Kidney capillary endothelial cell (primary cell): ENCODE data around the gene FMNL2.
"Not testable (repeated sequence)": the region's sequence is repeated elsewhere in the genome, so short reads cannot be mapped to it uniquely, and the experiment has no call there.

Source experiments
- DNase-seq: peaks from one replicate; pipeline ENCODE4 v3.0.0-alpha.2; 2018; ENCODE audit warnings: low spot score

FMNL2 gene

DNA sequence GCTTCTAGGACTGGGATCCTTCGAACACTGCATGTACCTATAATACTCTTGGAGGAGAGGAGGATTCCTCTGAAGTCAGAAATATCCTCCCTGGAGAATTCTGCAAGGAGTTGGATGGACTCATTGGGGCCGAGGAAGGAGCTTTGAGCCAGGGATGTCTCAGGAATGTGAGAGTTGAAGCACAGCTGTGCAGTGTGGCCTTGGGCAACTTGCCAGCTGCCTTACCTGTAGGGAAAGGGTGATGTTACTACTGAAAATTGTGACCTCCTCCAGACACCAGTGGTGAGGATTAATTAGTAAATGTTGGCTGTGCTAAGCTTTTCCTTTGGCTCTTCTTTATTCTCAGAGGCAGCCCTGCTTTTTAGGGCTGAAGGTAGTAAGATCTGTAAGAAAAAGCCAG is 41.4 kb downstream of the FMNL2 start:
- DNase-seq, result no peak

DNA sequence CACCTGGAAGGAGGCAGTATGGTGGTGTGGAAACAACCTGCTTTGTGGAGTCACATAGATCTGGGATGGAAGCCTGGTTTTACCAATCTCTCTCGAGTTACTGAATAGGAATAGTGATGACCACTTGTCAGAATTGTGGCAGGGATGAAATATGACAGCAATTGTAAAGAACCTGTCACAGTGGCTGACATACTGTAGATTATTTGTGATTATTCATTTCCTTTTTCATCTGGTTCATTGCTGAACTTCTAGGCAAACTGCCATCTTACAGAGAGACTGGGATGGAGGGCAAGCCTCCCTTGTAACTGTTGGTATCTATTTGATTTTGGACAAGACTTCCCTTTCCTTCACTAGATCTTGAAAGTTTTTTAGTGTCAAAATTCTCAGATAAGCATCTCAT is 42.0 kb downstream of the FMNL2 start:
- no peak for DNase-seq

DNA sequence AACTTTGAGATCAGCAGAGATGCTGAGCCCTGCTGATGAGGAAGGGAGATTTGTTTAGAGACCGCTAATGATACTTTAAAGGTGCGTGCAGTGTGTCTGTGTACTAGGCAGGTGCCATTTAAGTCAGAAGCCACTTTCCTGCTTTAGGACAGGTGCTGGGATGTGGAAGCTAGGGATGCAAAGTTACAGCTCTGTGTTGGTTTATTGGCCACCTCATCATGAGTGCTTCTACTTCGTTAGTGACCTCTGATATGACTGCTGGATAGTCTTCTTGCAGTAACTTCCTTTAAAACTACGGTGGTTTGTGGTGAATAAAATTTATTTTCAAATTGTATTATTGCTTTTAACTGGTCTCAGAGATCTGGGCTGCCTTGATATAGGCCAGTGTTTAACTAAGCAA is 44.1 kb downstream of the FMNL2 start:
- no peak for DNase-seq

DNA sequence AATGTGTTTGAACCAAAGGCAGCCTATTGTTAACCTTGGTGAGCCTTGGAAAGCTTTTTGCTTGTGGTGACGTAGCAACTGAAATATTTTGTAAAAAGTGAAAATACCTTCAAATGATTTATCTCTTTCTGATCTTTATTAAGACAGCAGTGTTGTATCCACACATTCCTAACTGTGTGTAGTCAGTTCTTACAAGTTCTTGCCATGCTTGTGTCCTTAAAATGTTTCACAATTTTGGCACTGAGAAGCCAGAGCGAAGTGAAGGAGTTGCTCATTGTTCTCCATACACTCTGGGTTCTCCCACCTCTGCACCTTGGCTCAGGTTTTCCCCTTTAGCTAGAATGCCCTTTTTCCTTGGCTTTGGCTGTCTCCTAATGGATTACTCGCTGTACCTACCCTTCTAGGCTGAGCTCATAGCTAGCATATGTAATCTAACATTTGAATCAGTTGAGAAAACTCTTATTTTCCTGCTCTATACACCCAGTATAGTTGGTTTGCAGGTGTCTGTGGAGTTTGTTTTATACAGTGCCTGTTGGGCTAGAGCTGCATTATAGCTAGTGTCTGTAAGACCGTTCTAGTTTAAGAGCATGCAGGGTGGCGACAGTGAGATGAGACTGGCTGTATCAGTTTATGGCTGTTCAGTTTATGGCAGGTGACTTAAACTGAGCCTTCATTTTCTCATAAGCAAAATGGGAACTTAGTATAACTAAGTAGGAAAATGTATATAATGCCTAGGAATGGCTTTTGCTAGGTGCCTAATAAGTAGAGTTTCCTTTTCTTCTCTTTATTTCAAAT is 45.5 kb downstream of the FMNL2 start:
- DNase-seq, result no peak

DNA sequence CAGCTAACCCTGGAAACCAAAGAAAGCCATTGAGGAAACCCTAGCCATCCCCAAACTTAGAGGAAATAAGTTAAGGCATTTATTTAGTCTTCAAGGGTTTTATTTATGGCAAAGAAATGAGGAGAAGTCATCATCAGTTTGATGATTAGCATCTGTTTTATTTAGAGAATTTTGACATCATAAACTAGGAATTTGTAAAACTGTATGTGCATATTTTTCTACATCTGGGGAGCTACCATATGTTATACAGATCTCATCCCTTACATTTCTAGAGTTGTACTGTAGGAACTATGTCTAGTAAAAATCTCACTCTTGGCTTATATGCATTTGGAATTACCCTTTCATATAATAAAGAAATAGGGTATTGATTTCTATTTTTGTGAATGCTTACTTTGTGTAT is 48.7 kb downstream of the FMNL2 start:
- no peak for DNase-seq

DNA sequence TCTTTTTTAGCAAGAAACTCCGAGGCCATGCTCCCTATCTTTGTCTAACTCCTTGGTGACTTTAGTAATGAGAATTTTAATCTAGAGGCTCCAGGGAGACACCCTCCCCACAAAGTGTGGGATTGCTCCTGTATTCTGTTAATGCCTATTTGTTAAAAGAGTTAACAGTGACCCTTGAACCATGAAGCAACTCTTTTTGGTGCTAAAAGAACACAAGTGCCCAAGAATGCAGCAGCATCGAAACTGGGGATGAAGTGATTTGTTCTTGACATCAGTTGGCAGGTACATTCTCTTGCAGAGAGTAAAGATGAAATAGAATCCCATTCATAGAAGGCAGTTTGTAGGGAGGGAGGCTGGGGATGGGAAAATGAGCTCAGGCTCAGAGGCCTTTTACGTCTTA is 50.0 kb downstream of the FMNL2 start:
- DNase-seq, result no peak

DNA sequence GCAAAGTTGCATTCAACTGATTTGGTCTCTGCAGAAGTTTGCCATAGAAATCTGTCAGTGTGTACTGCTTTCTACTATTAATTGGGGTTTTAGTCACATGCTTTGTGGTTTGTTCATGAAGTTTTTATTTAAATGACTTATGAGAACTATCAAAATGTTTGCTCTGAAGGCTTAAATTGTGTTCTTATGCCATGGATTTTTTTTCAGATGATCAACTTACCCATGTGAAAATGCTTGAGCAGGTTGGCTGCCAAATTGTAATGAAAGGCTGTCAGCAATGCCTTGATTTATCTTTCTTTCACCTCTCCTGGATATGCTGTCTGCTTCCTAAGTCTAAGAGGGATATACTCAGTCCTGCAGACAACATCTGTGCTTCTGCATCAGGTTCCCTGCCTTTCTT is 50.7 kb downstream of the FMNL2 start:
- DNase-seq, result no peak

DNA sequence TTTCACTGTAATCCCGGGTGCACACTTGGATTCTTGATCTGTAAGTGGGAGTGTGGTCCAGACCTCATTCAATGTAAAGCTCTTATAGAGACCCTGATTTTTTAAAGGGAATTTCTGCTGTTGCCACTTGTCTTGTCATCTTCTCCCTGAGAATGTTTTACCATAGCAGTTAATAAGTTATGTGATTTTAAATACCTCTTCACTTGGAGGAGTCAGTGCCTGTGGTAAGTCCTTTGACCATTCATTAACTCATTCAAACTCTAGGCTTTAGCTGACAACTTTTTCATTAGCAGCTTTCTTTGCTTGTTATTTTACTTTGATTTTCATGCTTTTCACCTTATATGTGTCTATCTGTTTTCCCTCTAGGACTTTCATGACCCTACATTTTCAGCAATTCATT is 51.3 kb downstream of the FMNL2 start:
- DNase-seq, result no peak

DNA sequence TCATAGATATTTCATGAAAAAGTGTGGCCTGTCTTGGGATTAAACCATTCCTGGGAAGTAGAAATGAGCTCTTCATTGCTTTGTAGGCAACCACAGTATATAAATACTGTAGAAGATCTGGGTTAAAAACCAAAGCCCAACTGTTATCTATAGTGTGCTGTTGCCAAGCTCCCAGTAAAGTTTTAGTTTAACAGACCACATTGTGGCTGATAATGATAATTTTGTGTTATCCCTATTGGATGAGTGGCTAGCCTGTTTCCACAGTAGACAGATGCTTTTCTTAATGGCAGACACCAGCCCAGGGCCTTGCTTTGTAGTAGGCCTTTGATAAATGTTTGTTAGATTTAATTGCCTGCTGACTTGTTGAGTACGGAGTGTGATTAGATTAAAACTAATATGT is 52.1 kb downstream of the FMNL2 start:
- no peak for DNase-seq

DNA sequence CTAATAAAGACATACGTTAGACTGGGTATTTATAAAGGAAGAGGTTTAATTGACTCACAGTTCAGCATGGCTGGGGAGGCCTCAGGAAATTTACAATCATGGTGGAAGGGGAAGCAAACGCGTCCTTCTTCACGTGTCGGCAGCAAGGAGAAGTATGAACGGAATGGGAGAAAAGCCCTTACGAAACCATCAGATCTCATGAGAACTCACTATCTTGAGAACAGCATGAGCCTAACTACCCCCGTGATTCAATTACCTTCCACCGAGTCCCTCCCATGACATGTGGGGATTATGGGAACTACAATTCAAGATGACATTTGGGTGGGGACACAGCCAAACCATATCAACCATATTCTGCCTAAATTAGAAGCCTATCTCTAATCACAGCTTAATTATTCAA is 53.3 kb downstream of the FMNL2 start:
- not testable (repeated sequence) for DNase-seq

DNA sequence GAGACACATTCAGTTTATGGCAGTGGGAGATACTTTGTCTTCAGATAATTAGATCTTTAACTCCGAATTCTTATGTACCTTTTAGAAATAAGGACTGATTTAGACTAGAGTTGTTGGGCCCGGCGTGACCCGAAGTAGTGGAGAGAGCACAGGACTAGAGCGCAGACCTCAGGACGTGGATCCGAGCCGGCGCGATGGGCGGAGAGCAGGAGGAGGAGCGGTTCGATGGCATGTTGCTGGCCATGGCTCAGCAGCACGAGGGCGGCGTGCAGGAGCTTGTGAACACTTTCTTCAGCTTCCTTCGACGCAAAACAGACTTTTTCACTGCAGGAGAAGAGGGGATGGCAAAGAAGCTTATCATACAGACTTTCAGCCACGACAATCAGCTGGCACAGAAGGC is 54.5 kb downstream of the FMNL2 start:
- DNase-seq, result no peak

DNA sequence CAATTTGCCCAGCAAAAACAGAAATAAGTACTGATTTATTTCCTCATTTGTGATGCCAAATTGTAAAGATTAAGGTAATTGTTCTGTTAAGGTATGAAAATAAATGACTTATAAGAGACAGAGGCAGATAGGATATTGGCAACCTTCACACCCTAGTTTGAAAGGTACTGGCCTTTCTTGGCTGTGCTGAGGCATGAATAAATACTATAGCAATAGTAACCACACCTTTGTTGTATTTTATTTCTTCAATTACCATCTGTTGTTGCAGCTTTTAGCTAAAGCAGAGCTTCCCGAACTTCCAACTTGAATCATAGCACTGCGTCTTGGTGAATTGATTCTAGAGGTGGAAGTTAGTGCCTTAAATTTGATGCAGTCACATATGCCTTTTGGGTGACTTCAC is 55.9 kb downstream of the FMNL2 start:
- DNase-seq, result no peak

DNA sequence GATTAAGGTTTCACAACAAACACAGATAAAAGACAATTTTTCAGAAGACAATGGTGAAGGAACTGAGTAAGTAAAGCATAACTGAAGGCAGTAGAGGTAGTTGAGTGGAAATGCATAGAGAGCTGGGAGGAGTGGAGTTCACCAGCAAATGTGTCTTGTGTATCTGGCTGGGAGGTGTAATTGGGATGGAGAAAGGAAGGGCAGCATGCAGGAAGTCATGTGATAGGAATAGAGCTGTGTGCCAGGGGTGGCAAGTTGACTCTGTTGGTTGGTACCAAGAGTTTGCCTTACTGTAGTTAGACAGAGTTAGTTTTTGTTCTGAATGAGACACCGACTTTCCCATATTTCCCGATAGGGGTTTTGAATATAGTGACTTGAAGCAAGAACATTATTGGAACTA is 56.3 kb downstream of the FMNL2 start:
- no peak for DNase-seq

DNA sequence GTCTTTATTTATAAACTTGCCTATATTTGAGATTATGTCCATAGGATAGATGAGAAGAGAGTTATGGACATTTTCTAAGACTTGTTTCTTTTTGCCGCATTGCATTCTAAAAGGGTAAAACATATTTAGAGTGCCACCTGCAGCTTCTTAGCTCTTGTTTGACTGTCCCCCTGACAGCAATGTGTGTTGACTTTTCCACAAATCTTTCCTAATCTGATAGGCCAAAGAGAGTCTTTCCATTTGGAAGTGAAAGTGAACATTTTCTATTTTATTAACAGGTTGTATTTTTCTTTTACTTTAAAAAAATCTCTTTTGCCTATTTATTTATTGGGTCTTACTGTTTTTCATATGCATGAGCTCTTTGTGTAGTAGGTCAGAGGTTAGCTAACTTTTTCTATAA is 58.4 kb downstream of the FMNL2 start:
- DNase-seq, result no peak

DNA sequence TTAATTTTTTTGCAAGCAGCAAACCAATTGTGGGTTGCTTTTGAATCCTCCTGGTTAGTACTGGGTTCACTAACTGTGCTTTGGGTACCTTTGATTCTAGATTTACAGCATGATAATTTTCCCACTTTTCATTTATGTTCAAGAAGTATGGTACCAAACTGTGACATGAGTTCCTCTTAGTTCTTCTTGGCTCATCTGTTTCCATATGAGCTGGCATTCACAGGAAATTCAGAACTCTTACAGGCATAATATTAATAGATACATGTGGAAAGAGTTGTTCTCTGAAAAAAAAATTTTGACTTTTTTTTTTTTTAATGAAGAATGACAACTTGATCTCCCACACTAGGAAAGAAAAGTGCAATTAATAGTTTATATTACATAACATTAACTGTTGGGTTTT is 59.4 kb downstream of the FMNL2 start:
- no peak for DNase-seq

DNA sequence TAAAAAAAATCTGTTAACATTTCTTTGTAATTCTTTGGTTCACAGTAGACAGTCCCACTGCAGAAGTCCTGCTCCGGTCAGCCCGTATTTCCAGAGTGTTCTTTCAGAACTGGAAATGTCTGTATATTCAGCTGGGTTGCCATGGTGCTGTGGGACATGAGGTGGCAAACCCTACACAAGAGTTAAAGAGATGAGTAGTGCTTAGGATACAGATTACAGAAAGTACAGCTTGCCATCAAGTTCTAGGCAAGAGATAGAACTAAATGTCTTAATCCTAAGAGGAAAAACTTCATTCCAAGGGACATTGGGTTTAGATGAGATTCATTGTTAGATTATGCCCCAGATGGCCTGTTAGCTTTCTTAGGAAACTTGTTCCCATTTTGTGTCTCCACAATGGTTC is 60.1 kb downstream of the FMNL2 start:
- no peak for DNase-seq

DNA sequence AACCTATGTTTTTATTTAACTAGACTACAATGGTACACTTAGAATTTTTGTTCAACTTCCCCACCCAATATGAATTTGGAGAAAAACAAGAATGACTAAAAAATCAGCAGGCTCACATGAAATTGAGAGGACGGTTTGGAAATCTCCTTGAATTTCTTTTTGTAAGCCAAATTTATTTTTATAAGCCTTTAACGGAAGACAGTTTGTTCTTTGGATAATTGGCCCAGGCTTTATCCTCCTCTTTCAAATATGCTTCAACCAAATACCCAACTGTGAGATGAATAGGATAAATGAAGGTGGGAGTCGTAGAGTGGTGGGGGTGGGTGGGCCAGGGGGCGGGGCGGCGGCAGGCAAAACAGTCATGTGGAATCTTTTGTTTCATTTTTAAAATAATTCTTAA is 60.6 kb downstream of the FMNL2 start:
- no peak for DNase-seq

DNA sequence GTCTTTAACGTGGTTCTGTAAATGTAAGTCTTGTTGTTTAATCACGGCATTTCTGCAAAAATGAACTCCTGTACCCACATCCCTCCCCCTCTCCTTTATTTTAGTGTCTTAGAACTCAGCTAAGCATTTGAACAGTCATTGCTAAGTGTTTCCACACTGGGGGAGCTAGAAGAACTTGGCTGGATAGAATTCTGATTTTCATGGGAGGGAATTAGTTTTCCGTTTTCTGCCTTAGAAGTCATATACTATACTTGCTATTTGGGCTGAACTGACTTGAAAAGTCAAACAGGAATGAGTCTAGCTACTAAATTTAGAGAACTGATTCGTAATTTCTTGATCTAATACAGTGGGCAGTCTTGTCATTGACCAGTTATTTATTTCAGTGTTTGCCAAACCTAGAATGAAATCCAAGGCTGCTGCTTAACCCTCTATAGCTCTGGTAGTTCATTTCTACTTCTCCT is 61.1 kb downstream of the FMNL2 start:
- DNase-seq, result no peak

DNA sequence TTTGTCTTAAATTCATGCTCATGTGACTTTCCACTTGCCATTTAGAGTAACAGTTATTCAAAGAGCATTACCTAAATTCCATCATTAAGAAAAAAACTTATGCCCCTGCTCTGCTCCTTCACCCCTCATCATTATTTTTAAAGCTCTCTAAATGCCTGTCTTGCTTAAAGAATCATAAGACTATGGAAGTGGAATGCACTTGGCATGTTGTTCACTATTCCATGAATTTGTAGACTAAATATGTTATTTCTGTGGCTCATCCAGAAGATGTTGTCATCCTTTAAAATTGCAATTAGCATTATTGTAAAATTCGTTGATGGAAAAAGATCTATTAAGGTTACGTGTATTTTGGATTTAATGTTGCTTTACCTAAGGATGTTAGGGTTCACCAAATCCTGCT is 61.8 kb downstream of the FMNL2 start:
- no peak for DNase-seq

DNA sequence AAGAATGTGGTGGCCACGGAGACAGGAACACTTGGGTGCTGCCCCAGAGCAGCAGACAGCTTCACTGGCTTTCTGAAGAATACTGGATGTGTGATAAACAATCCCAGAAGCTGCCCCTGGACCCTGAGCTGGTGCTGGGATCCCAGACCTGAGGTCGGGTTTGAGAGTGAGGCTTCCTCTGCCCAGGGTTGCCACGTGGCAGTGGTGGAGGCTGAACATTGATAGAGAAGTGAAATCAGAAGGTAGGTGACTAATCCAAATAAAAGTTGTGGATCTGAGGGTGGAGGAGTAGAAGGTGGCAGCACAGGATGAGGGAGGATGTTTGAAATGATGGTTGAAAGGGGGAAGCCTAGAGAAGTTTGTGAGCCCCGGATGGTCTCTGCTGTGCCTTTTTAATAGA is 64.0 kb downstream of the FMNL2 start:
- DNase-seq, result no peak

DNA sequence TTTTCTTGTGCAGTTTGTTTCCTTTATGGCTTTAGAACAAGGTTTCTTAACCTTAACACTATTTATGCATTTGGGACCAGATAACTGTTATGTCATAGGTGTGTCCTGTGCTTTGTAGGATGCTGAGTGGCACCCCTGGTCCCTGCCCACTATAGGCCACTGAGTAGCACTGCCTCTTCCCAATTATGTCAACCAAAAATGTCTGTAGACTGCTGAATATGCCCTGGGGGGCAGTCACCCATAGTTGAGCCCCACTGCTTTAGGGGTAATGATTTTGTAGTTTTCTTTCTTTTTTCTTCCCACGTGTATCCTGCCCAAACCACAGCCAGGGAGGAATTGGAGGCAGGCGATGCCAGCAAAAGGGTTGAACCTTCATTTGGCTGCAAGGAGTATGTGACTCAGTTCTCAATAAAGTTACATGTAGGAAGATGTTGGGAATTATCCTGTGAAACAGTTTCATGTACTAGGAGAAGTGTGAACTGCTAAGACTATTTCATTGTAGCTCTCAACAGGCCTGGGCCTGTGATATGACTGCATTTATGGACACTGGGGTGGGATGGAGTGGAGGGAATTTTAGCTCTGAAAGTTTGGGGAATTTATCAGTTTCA is 65.7 kb downstream of the FMNL2 start:
- no peak for DNase-seq

DNA sequence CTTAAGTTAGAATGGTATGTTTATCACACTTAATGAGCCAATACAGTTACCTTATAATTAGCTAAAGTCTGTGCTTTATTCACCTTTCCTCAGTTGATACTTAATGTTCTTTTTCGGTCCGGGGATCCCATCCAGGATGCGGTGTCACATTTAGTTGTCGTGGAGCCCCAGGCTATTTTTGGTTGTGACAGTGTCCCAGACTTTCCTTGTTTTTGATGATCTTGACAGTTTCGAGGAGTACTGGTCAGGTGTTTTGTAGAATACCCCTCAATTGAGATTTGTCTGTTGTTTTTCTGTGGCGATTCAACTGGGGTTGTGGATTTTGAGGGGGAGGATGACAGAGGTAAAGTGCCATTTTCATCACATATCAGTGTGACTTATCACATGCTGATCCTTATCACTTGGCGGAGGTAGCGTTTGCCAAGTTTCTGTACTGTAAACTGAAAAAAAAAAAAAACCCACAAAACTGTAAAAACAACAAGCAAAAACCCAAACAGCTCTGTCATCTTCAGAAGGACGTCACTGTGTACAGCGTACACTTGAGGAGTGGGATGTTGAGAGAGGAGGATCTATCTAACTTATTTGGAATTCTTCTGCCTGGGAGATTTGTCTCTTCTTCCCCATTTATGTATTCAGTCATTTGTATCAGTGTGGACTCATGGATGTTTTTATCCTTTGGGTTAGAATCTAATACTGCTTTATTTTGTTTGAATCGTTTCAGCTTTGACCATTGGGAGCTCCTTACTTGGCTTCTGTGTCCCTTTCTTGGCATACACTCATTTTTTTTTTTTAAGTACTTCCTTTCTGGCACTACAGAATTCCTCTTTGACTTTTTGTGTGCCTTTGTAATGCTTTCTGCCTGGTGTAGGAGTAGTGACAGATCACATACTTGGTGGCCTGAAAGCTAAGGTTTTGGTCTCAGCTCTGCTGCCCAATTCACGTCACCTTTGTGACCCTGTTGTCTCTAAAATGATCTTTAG is 68.1 kb downstream of the FMNL2 start:
- DNase-seq, result no peak
